DOHH2 (cell line): ENCODE data around the gene NOP56.

ENCODE experiments used
- CTCF ChIP-seq: fragments of 200-600 bp; sonication (generic); IDR thresholded peaks from one replicate; pipeline ENCODE4 v1.5.1; 2014; ENCODE audit warnings: antibody characterized with exemption, mild to moderate bottlenecking, low read depth, low read length; ENCODE audit not compliant: poor library complexity, severe bottlenecking
- EZH2phosphoT487 ChIP-seq: fragments of 200-600 bp; sonication (generic); IDR thresholded peaks from 2 replicates; pipeline ENCODE4 v1.6.1; 2017; ENCODE audit warnings: borderline replicate concordance, mild to moderate bottlenecking, antibody characterized with exemption, low read length, moderate library complexity, mixed read lengths

GRCh38 chr20:2652724-2653555 lies 508 bp downstream of the NOP56 start:
- TF ChIP-seq CTCF (no peak), EZH2phosphoT487 (no peak)
